Activated T-cell treated with anti-CD3 and anti-CD28 coated beads, Interleukin-2, amount 50 U/mL, for 4 hours (primary cell): ENCODE data around the gene NINJ2. TPM values are rescaled to one million over a fixed set of nuclear protein-coding genes. Genes with fewer than 3 reads are reported as not detected.
"Not testable (repeated sequence)": the region's sequence is repeated elsewhere in the genome, so short reads cannot be mapped to it uniquely, and the experiment has no call there.

Experiments
- ATAC-seq, 2 donors: fragments of 200-7000 bp; cut with Tn5 transposase; one replicate each; pipeline ENCODE4 v1.10.0; 2021
- DNase-seq: peaks from one replicate; pipeline ENCODE4 v3.0.0-alpha.2; 2020
- H3K27me3 Mint-ChIP-seq: one replicate; pipeline ENCODE4 v1.8.0; 2021; ENCODE audit warnings: low read depth, mixed read lengths
- H3K36me3 Mint-ChIP-seq: one replicate; pipeline ENCODE4 v1.8.0; 2022; ENCODE audit warnings: mixed read lengths; ENCODE audit not compliant: insufficient read depth
- H3K4me1 Mint-ChIP-seq: one replicate; pipeline ENCODE4 v1.8.0; 2021; ENCODE audit warnings: low read depth, mixed read lengths
- H3K4me3 Mint-ChIP-seq: one replicate; pipeline ENCODE4 v1.8.0; 2021; ENCODE audit warnings: mild to moderate bottlenecking, moderate library complexity, mixed read lengths
- H3K9me3 Mint-ChIP-seq: one replicate; pipeline ENCODE4 v1.8.0; 2021; ENCODE audit warnings: mixed read lengths
- total RNA-seq, 3 donors: library from RNA; stranded (reverse); gene quantifications; one replicate each; pipeline ENCODE4 v1.2.1, GENCODE V29; 2021

The NINJ2 gene
- total RNA-seq, 3 donors from 2014 or later = 2.6 to 3.7 (median 2.7) TPM

GRCh38 chr12:583251-583869, 79.9 kb downstream of the NINJ2 start:
- ATAC-seq (no peak), DNase-seq (no peak)
- Mint-ChIP-seq H3K9me3 (no peaks in the 10 kb centered on the region), H3K4me3 (no peak overlapping the region), H3K27me3 (no peaks in the 10 kb centered on the region), H3K4me1 (no peaks in the 10 kb centered on the region), H3K36me3 (no peaks in the 10 kb centered on the region)

- DNase-seq (no peak), ATAC-seq (no peak)
- Mint-ChIP-seq H3K4me3 (no peak overlapping the region), H3K36me3 (no peaks in the 10 kb centered on the region), H3K27me3 (no peaks in the 10 kb centered on the region), H3K4me1 (peaks cover 3% of the 10 kb centered on the region), H3K9me3 (no peaks in the 10 kb centered on the region)
These were observed 81.5 kb downstream of the NINJ2 start for GRCh38 chr12:581746-582145.

GRCh38 chr12:581321-581720, 81.9 kb downstream of the NINJ2 start:
- DNase-seq (no peak), ATAC-seq (no peak)
- Mint-ChIP-seq H3K27me3 (no peaks in the 10 kb centered on the region), H3K36me3 (no peaks in the 10 kb centered on the region), H3K4me1 (peaks cover 6% of the 10 kb centered on the region), H3K9me3 (no peaks in the 10 kb centered on the region), H3K4me3 (no peak overlapping the region)

- ATAC-seq (no peak), DNase-seq (no peak)
- H3K36me3 Mint-ChIP-seq = no peaks in the 10 kb centered on the region
- H3K4me3 Mint-ChIP-seq = no peak overlapping the region
- H3K9me3 Mint-ChIP-seq = no peaks in the 10 kb centered on the region
- peaks cover 10% of the 10 kb centered on the region for H3K4me1 Mint-ChIP-seq
- H3K27me3 Mint-ChIP-seq = no peaks in the 10 kb centered on the region
These were observed 82.4 kb downstream of the NINJ2 start for GRCh38 chr12:580813-581212.

GRCh38 chr12:579420-580110, 83.7 kb downstream of the NINJ2 start:
- H3K27me3 Mint-ChIP-seq = no peaks in the 10 kb centered on the region
- ATAC-seq (no peak), DNase-seq (no peak)
- H3K4me1 Mint-ChIP-seq = peaks cover 20% of the 10 kb centered on the region
- no peaks in the 10 kb centered on the region for H3K36me3 Mint-ChIP-seq
- no peak overlapping the region for H3K4me3 Mint-ChIP-seq
- peaks cover 2% of the 10 kb centered on the region for H3K9me3 Mint-ChIP-seq

- H3K27me3 Mint-ChIP-seq = no peaks in the 10 kb centered on the region
- DNase-seq (no peak), ATAC-seq (no peak)
- H3K4me3 Mint-ChIP-seq = no peak overlapping the region
- peaks cover 3% of the 10 kb centered on the region for H3K9me3 Mint-ChIP-seq
- no peaks in the 10 kb centered on the region for H3K36me3 Mint-ChIP-seq
- peaks cover 22% of the 10 kb centered on the region for H3K4me1 Mint-ChIP-seq
These were observed 84.4 kb downstream of the NINJ2 start for GRCh38 chr12:578748-579419.

GRCh38 chr12:577994-578747, 85.1 kb downstream of the NINJ2 start:
- H3K4me1 Mint-ChIP-seq = peaks cover 22% of the 10 kb centered on the region
- not testable (repeated sequence) for H3K36me3 Mint-ChIP-seq, DNase-seq, H3K27me3 Mint-ChIP-seq, ATAC-seq, H3K4me3 Mint-ChIP-seq, H3K9me3 Mint-ChIP-seq

- DNase-seq (no peak), ATAC-seq (no peak)
- peaks cover 29% of the 10 kb centered on the region for H3K4me1 Mint-ChIP-seq
- H3K9me3 Mint-ChIP-seq = peaks cover 3% of the 10 kb centered on the region
- H3K27me3 Mint-ChIP-seq = no peaks in the 10 kb centered on the region
- H3K36me3 Mint-ChIP-seq = no peaks in the 10 kb centered on the region
- H3K4me3 Mint-ChIP-seq = peak overlapping the region; percentile 54
These were observed 86.6 kb downstream of the NINJ2 start for GRCh38 chr12:576615-577110.

GRCh38 chr12:575948-576614, 87.2 kb downstream of the NINJ2 start:
- H3K4me3 Mint-ChIP-seq = peak overlapping the region; percentile 54
- peak; percentile 92 to 96 for ATAC-seq

GRCh38 chr12:575129-575502, 88.1 kb downstream of the NINJ2 start:
- Mint-ChIP-seq H3K4me3 (no peak overlapping the region), H3K36me3 (no peaks in the 10 kb centered on the region), H3K9me3 (peaks cover 3% of the 10 kb centered on the region), H3K27me3 (no peaks in the 10 kb centered on the region), H3K4me1 (peaks cover 32% of the 10 kb centered on the region)
- ATAC-seq = no peak
- no peak for DNase-seq

More at GRCh38 chr12:575948-576614, 87.2 kb downstream of the NINJ2 start:
- peaks cover 32% of the 10 kb centered on the region for H3K4me1 Mint-ChIP-seq
- peaks cover 3% of the 10 kb centered on the region for H3K9me3 Mint-ChIP-seq
- H3K36me3 Mint-ChIP-seq = no peaks in the 10 kb centered on the region
- H3K27me3 Mint-ChIP-seq = no peaks in the 10 kb centered on the region
- DNase-seq = peak; percentile 86

GRCh38 chr12:574475-575128, 88.6 kb downstream of the NINJ2 start:
- DNase-seq (no peak), ATAC-seq (no peak)
- H3K4me3 Mint-ChIP-seq = no peak overlapping the region
- peaks cover 34% of the 10 kb centered on the region for H3K4me1 Mint-ChIP-seq
- H3K9me3 Mint-ChIP-seq = peaks cover 3% of the 10 kb centered on the region
- no peaks in the 10 kb centered on the region for H3K27me3 Mint-ChIP-seq
- H3K36me3 Mint-ChIP-seq = no peaks in the 10 kb centered on the region

GRCh38 chr12:573232-573631, 90.0 kb downstream of the NINJ2 start:
- Mint-ChIP-seq H3K4me1 (peaks cover 43% of the 10 kb centered on the region), H3K9me3 (peaks cover 3% of the 10 kb centered on the region), H3K27me3 (no peaks in the 10 kb centered on the region), H3K4me3 (no peak overlapping the region), H3K36me3 (no peaks in the 10 kb centered on the region)
- DNase-seq = no peak
- no peak for ATAC-seq

GRCh38 chr12:572532-572899, 90.7 kb downstream of the NINJ2 start:
- peaks cover 3% of the 10 kb centered on the region for H3K9me3 Mint-ChIP-seq

More at GRCh38 chr12:572532-572899, 90.7 kb downstream of the NINJ2 start:
- Mint-ChIP-seq H3K4me3 (no peak overlapping the region), H3K36me3 (no peaks in the 10 kb centered on the region), H3K27me3 (no peaks in the 10 kb centered on the region), H3K4me1 (peaks cover 45% of the 10 kb centered on the region)
- DNase-seq = no peak
- ATAC-seq = peak in 1 of 2 donors; percentile 37
